Measurements from ENCODE around the gene DOK7. TPM values are rescaled to one million over a fixed set of nuclear protein-coding genes. Genes with fewer than 3 reads are reported as not detected.

DOK7 gene
- total RNA-seq, 4 donors from 2014 or later, result 1.7 to 11.2 (median 2.6) TPM

DNA sequence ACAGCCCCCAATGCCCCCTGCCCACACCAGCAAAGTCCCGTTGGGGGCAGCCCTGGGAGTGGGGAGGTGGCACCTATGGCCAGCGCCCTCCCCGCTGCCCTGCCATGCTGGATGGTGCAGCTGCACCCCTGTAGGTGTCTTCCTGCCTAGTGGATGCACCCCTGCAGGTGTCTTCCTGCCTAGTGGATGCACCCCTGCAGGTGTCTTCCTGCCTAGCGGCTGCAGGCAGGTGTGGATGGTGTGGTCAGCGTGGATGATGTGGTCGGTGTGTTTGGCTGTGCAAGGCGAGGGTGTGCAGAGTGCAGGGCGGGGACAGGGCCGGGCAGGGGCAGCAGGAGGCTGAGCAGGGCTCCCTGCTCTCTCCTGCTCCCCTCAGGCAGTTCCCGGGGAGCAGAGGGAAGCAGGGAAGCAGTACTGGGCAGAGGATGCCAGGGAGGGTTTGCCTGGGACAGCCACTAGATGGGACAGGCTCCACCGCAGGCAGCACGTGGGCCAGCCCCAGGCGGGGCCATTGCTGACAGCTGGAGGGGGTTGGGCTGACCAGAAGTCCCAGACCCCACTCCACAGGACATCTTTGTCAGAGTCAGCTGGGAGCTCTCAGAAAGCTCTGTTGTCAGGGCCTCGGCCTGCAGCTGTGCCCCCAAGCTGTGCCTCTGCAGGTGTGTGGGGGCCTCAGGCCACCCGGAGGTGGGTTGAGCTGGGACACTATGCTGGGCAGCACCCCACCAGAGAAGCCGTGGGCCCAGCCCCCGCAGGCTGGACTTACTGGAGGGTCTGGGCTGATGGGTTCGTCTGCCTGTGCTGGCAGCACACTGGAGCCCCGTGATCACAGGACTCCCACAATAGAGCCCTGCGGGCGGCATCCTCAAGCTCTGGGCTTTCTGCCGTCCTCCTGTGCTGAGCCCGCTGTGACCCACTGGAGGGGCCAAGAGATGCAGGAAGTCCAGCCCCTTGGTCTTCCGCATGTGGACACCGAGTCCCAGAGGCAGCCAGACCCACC lies 23.7 kb downstream of the DOK7 start:
- Histone ChIP-seq H3K27me3 (peaks cover 79% of the 10 kb centered on the region), H3K4me3 (no peak overlapping the region), H3K27ac (no peak overlapping the region), H3K4me1 (peaks cover 26% of the 10 kb centered on the region), H3K9me3 (no peaks in the 10 kb centered on the region), H3K36me3 (no peaks in the 10 kb centered on the region)
- 77% methylated on average over 11 of the region's 25 CpGs for WGBS
- no peak for DNase-seq (ENCODE audit: low spot score in 2 of 2)
- TF ChIP-seq POLR2AphosphoS5 (IDR thresholded peaks at IDR 0.05) (no peak), EP300 (IDR thresholded peaks at IDR 0.05) (no peak), POLR2A (IDR thresholded peaks at IDR 0.05) (no peak)
- TF ChIP-seq, protein P1, sequence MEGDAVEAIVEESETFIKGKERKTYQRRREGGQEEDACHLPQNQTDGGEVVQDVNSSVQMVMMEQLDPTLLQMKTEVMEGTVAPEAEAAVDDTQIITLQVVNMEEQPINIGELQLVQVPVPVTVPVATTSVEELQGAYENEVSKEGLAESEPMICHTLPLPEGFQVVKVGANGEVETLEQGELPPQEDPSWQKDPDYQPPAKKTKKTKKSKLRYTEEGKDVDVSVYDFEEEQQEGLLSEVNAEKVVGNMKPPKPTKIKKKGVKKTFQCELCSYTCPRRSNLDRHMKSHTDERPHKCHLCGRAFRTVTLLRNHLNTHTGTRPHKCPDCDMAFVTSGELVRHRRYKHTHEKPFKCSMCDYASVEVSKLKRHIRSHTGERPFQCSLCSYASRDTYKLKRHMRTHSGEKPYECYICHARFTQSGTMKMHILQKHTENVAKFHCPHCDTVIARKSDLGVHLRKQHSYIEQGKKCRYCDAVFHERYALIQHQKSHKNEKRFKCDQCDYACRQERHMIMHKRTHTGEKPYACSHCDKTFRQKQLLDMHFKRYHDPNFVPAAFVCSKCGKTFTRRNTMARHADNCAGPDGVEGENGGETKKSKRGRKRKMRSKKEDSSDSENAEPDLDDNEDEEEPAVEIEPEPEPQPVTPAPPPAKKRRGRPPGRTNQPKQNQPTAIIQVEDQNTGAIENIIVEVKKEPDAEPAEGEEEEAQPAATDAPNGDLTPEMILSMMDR (IDR thresholded peaks at IDR 0.05), result no peak

DNA sequence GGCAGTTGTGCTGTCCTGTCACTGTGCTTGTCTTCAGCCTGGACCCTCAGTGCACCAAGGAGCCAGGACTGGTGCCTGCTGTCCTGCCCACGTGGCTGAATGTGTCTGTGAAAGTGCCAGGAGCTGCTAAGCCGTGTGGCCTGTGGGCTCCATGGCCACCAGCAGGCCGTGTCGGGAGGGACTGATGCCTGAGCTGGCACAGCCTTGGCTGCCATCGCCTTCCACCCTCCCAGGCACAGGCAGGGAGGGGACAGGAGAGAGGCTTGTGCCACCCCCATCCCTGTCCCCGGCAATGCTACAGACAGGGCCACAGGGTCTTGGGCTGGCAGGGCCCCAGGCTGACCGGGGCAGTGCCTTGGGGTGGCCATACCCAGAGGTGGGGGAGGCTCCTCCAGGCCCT lies 24.8 kb downstream of the DOK7 start:
- no peak for DNase-seq (ENCODE audit: low spot score in 2 of 2)
- peaks cover 26% of the 10 kb centered on the region for H3K4me1 ChIP-seq
- H3K4me3 ChIP-seq, result no peak overlapping the region
- peaks cover 82% of the 10 kb centered on the region for H3K27me3 ChIP-seq
- TF ChIP-seq POLR2AphosphoS5 (IDR thresholded peaks at IDR 0.05), result no peak
- no peak for TF ChIP-seq POLR2A (IDR thresholded peaks at IDR 0.05)
- no peak for TF ChIP-seq EP300 (IDR thresholded peaks at IDR 0.05)
- TF ChIP-seq, protein P1 (IDR thresholded peaks at IDR 0.05), result no peak
- no peaks in the 10 kb centered on the region for H3K36me3 ChIP-seq
- H3K27ac ChIP-seq, result no peak overlapping the region
- no peaks in the 10 kb centered on the region for H3K9me3 ChIP-seq
- no CpG with 5 or more reads among the region's 7 CpGs for WGBS

DNA sequence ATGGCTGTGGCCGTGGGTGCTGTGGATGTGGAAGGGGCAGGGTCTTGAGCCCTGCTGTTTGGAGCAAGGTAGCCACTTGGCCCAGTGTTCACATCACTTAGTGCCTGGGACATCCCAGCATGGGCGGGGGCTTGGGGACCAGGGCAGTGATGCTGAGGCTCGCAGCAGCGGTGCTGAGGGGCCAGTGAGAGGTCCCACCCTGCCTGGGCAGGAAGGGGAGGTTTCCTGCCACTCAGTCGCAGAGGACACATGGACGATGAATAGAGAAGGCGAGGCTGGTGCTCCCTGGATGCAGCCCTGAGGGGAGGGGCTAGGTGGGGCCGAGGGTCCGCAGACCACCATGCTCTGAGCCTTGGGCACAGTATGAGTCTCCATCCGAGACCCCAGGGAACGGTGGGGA lies 25.7 kb downstream of the DOK7 start:
- Histone ChIP-seq H3K9me3 (no peaks in the 10 kb centered on the region), H3K4me1 (peaks cover 20% of the 10 kb centered on the region), H3K4me3 (no peak overlapping the region), H3K36me3 (no peaks in the 10 kb centered on the region), H3K27me3 (peaks cover 84% of the 10 kb centered on the region), H3K27ac (no peak overlapping the region)
- DNase-seq (ENCODE audit: low spot score in 2 of 2), result no peak
- TF ChIP-seq POLR2AphosphoS5 (IDR thresholded peaks at IDR 0.05), result no peak
- no peak for TF ChIP-seq EP300 (IDR thresholded peaks at IDR 0.05)
- no peak for TF ChIP-seq POLR2A (IDR thresholded peaks at IDR 0.05)
- TF ChIP-seq, protein P1 (IDR thresholded peaks at IDR 0.05), result no peak
- 63% methylated on average over 7 of the region's 11 CpGs for WGBS

DNA sequence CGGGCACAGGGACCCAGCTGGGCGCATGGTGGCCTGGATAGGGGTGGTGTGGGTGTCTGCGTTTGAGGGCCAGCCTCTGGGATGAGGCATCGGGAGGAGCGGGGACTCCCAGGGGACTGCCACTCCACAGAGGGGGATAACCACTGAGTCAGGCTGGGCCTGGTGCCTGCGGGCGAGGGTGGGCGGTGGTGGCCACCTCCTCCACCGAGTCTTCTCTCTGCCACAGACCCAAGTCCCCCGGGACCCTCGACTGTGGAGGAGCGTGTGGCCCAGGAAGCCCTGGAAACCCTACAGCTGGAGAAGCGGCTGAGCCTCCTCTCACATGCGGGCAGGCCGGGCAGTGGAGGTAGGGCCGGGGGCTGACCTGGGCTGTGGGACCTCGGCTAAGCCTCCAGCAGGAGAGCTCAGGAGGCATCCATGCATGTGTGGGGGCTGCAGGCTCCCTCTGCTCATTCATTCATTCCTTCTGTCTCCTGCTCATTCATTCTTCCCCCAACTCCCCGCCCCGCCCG lies 26.4 kb downstream of the DOK7 start:
- WGBS, result 58% methylated on average over 10 of the region's 20 CpGs
- Histone ChIP-seq H3K4me3 (no peak overlapping the region), H3K27ac (no peak overlapping the region), H3K36me3 (no peaks in the 10 kb centered on the region), H3K9me3 (no peaks in the 10 kb centered on the region), H3K4me1 (peaks cover 13% of the 10 kb centered on the region), H3K27me3 (peaks cover 82% of the 10 kb centered on the region)
- TF ChIP-seq POLR2A (IDR thresholded peaks at IDR 0.05), result no peak
- no peak for TF ChIP-seq EP300 (IDR thresholded peaks at IDR 0.05)
- TF ChIP-seq POLR2AphosphoS5 (IDR thresholded peaks at IDR 0.05), result no peak
- TF ChIP-seq, protein P1 (IDR thresholded peaks at IDR 0.05), result no peak
- DNase-seq (ENCODE audit: low spot score in 2 of 2), result no peak
